Measurements from ENCODE around the gene GPATCH2L.

Gene GPATCH2L

DNA sequence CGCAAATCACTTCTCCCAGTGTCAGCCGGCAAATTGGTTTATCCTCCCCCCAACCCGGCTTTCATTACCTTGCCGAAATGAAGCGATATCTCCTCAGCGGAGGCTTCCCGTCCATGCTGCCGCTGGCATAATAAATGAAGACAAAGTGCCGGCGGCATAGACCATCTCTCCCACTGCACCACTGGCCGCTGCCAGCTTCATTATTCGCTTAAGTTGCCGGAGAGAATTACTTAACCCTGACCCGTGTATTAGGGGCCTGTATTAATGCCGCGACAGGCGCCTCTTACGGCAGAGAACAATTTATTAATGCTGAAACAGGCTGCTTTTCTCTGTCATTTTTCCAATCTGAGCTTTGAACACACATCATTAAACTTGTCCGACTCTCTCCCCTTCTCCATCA lies 17.5 kb upstream of the GPATCH2L start:
- Histone ChIP-seq H3K27me3 (ENCODE audit: low read length) (no peaks in the 10 kb centered on the region; the same call in 1 of the 2 replicates), H3K4me2 (ENCODE audit: low read depth, low read length, poor library complexity, severe bottlenecking) (no peak overlapping the region), H2AFZ (ENCODE audit: low read depth, low read length, severe bottlenecking) (no peak overlapping the region), H3K79me2 (ENCODE audit: insufficient read depth, low read length) (no peaks in the 10 kb centered on the region), H4K20me1 (ENCODE audit: low read depth, low read length) (no peaks in the 10 kb centered on the region), H3K9ac (ENCODE audit: low read length) (no peak overlapping the region), H3F3A (ENCODE audit: insufficient read depth) (no peaks in the 10 kb centered on the region), H3K27ac (ENCODE audit: low read depth, low read length) (no peak overlapping the region), H3K9me3 (ENCODE audit: insufficient read depth, low read length) (no peaks in the 10 kb centered on the region), H3K9me2 (replicated peaks; ENCODE audit: insufficient read depth, low read length) (no peaks in the 10 kb centered on the region), H3K36me3 (ENCODE audit: low read length) (no peaks in the 10 kb centered on the region), H3K4me3 (ENCODE audit: insufficient read depth, low read length, poor library complexity, severe bottlenecking) (no peak overlapping the region)
- no peak for TF ChIP-seq EZH2phosphoT487 (conservative IDR thresholded peaks at IDR 0.05; ENCODE audit: low read length)
- TF ChIP-seq, protein P1, sequence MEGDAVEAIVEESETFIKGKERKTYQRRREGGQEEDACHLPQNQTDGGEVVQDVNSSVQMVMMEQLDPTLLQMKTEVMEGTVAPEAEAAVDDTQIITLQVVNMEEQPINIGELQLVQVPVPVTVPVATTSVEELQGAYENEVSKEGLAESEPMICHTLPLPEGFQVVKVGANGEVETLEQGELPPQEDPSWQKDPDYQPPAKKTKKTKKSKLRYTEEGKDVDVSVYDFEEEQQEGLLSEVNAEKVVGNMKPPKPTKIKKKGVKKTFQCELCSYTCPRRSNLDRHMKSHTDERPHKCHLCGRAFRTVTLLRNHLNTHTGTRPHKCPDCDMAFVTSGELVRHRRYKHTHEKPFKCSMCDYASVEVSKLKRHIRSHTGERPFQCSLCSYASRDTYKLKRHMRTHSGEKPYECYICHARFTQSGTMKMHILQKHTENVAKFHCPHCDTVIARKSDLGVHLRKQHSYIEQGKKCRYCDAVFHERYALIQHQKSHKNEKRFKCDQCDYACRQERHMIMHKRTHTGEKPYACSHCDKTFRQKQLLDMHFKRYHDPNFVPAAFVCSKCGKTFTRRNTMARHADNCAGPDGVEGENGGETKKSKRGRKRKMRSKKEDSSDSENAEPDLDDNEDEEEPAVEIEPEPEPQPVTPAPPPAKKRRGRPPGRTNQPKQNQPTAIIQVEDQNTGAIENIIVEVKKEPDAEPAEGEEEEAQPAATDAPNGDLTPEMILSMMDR (IDR thresholded peaks at IDR 0.05; ENCODE audit: insufficient read depth, low read length, poor library complexity, severe bottlenecking) = no peak

DNA sequence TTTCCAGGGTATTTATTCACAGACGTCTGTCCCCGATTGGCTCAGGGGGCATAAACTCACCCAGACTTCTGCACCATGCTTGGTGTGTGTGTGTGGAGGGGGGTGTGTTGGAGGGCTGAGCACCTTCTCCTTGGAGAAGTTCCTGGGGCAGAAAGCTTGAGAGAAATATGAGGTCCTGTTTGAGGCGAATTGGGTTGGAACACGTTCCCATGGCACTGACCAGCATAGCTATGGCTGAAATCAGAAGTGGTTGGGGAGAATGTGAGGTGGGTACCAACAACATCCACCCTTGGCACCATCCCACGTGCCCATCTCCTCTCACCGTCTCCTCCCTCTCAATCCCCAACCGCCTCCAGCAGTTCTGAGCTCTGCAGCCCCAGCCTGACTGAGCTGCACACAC lies 16.0 kb upstream of the GPATCH2L start:
- Histone ChIP-seq H3K27me3 (ENCODE audit: low read length) (no peaks in the 10 kb centered on the region), H3K79me2 (ENCODE audit: insufficient read depth, low read length) (no peaks in the 10 kb centered on the region), H3K36me3 (ENCODE audit: low read length) (no peaks in the 10 kb centered on the region), H3K9ac (ENCODE audit: low read length) (no peak overlapping the region), H2AFZ (ENCODE audit: low read depth, low read length, severe bottlenecking) (no peak overlapping the region), H3K9me3 (ENCODE audit: insufficient read depth, low read length) (no peaks in the 10 kb centered on the region), H3K4me2 (ENCODE audit: low read depth, low read length, poor library complexity, severe bottlenecking) (no peak overlapping the region), H3K9me2 (replicated peaks; ENCODE audit: insufficient read depth, low read length) (no peaks in the 10 kb centered on the region), H3K27ac (ENCODE audit: low read depth, low read length) (no peak overlapping the region), H3F3A (ENCODE audit: insufficient read depth) (no peaks in the 10 kb centered on the region), H4K20me1 (ENCODE audit: low read depth, low read length) (no peaks in the 10 kb centered on the region), H3K4me3 (ENCODE audit: insufficient read depth, low read length, poor library complexity, severe bottlenecking) (no peak overlapping the region)
- TF ChIP-seq, protein P1 (IDR thresholded peaks at IDR 0.05; ENCODE audit: insufficient read depth, low read length, poor library complexity, severe bottlenecking) = no peak
- TF ChIP-seq EZH2phosphoT487 (conservative IDR thresholded peaks at IDR 0.05; ENCODE audit: low read length) = no peak

DNA sequence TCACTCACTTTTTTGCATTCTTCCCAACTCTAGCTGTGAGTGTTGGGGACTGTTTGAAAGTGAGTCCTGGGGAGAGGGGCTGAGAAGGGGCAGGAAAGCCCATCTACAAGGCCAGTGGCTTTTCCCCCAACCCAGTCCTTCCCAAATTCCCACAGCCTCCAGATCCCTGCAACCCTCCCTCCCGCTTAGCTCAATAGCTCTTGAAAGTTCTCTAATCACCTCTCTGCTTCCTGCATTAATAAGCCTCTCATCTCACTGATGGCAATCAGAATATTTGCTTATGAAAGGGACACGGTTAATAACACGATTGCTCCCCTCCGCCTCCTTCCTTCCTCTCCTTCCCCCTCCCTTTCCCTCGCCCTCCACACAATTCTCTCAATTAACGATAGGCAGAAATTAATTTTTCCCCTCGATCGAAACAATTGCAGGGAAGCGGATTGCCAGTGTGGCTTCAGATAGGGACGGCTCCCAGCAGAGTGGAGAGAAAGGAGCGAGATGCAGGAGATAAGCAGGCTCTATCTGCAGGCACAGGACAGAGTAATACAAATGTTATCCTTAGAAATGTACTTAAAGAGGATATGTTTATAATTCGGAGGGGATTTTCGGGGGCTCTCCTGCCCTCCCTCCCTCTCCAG lies 15.1 kb upstream of the GPATCH2L start:
- Histone ChIP-seq H3K27ac (ENCODE audit: low read depth, low read length) (no peak overlapping the region), H3K36me3 (ENCODE audit: low read length) (no peaks in the 10 kb centered on the region), H3K27me3 (ENCODE audit: low read length) (no peaks in the 10 kb centered on the region), H3K4me2 (ENCODE audit: low read depth, low read length, poor library complexity, severe bottlenecking) (no peak overlapping the region), H4K20me1 (ENCODE audit: low read depth, low read length) (no peaks in the 10 kb centered on the region), H2AFZ (ENCODE audit: low read depth, low read length, severe bottlenecking) (no peak overlapping the region), H3K4me3 (ENCODE audit: insufficient read depth, low read length, poor library complexity, severe bottlenecking) (no peak overlapping the region), H3F3A (ENCODE audit: insufficient read depth) (no peaks in the 10 kb centered on the region), H3K9me2 (replicated peaks; ENCODE audit: insufficient read depth, low read length) (no peaks in the 10 kb centered on the region), H3K9ac (ENCODE audit: low read length) (no peak overlapping the region), H3K9me3 (ENCODE audit: insufficient read depth, low read length) (no peaks in the 10 kb centered on the region), H3K79me2 (ENCODE audit: insufficient read depth, low read length) (no peaks in the 10 kb centered on the region)
- TF ChIP-seq, protein P1 (IDR thresholded peaks at IDR 0.05; ENCODE audit: insufficient read depth, low read length, poor library complexity, severe bottlenecking) = no peak
- TF ChIP-seq EZH2phosphoT487 (conservative IDR thresholded peaks at IDR 0.05; ENCODE audit: low read length) = no peak

All from SU-DHL-6 (cell line).